Mesenchymal stem cell (in vitro differentiated cells and primary cell): ENCODE data around the gene NEK2.
"Not testable (repeated sequence)": the region's sequence is repeated elsewhere in the genome, so short reads cannot be mapped to it uniquely, and the experiment has no call there.

Experiments
- DNase-seq: peaks from one replicate; pipeline ENCODE4 v3.0.0-alpha.2; 2013
- H2AFZ ChIP-seq: one replicate; pipeline ENCODE4 v1.6.1; 2013; ENCODE audit warnings: low read depth, mild to moderate bottlenecking, control low read depth, inconsistent platforms, low read length, moderate library complexity
- H2AK5ac ChIP-seq: 2 replicates; pipeline ENCODE4 v1.6.1; 2013; ENCODE audit warnings: low read length, moderate library complexity, mild to moderate bottlenecking, inconsistent platforms; ENCODE audit not compliant: severe bottlenecking
- H2BK120ac ChIP-seq: one replicate; pipeline ENCODE4 v1.6.1; 2013; ENCODE audit warnings: low read depth, mild to moderate bottlenecking, inconsistent platforms, low read length, moderate library complexity
- H2BK12ac ChIP-seq, 2 experiments: one replicate each; pipeline ENCODE4 v1.6.1; 2013; ENCODE audit warnings: inconsistent platforms in 2 of 2, low read length in 2 of 2, mild to moderate bottlenecking in 2 of 2, moderate library complexity in 2 of 2, control low read depth in 1 of 2
- H2BK15ac ChIP-seq: one replicate; pipeline ENCODE4 v1.6.1; 2013; ENCODE audit warnings: mild to moderate bottlenecking, low read depth, inconsistent platforms; ENCODE audit not compliant: poor library complexity, severe bottlenecking
- H2BK5ac ChIP-seq: 2 replicates; pipeline ENCODE4 v1.6.1; 2013; ENCODE audit warnings: low read depth, mild to moderate bottlenecking, low read length, control low read depth, inconsistent platforms; ENCODE audit not compliant: poor library complexity, severe bottlenecking
- H3K14ac ChIP-seq, 2 experiments: one replicate each; pipeline ENCODE4 v1.6.1; 2013; ENCODE audit warnings: inconsistent platforms in 2 of 2, low read length in 2 of 2, control low read depth in 1 of 2, mild to moderate bottlenecking in 1 of 2, moderate library complexity in 1 of 2
- H3K18ac ChIP-seq, 2 experiments: one replicate each; pipeline ENCODE4 v1.6.1; 2013; ENCODE audit warnings: inconsistent platforms in 2 of 2, low read length in 2 of 2, control low read depth in 1 of 2, low read depth in 1 of 2, mild to moderate bottlenecking in 1 of 2
- H3K23ac ChIP-seq, 2 experiments: one replicate each; pipeline ENCODE4 v1.6.1; 2013; ENCODE audit warnings: inconsistent platforms in 2 of 2, low read length in 2 of 2, mild to moderate bottlenecking in 2 of 2, moderate library complexity in 2 of 2, control low read depth in 1 of 2
- H3K27ac ChIP-seq: 2 replicates; pipeline ENCODE4 v1.5.1; 2013; ENCODE audit warnings: mild to moderate bottlenecking, moderate library complexity, low read length, control low read depth, inconsistent platforms; ENCODE audit not compliant: poor library complexity, severe bottlenecking
- H3K27me3 ChIP-seq, 2 experiments: 2 replicates each; pipeline versions ENCODE4 v1.6.1 to v1.7.0; 2013; ENCODE audit warnings: low read length in 2 of 2, mild to moderate bottlenecking in 2 of 2, moderate library complexity in 2 of 2, control low read depth in 1 of 2, inconsistent platforms in 1 of 2; ENCODE audit not compliant: control insufficient read depth in 1 of 2, insufficient read depth in 1 of 2
- H3K36me3 ChIP-seq, 2 experiments: 2 replicates each; pipeline versions ENCODE4 v1.6.1 to v1.7.0; 2013; ENCODE audit warnings: low read length in 2 of 2, control low read depth in 1 of 2, inconsistent platforms in 1 of 2, low read depth in 1 of 2, mild to moderate bottlenecking in 1 of 2; ENCODE audit not compliant: insufficient read depth in 2 of 2, control insufficient read depth in 1 of 2
- H3K4ac ChIP-seq, 2 experiments: one replicate each; pipeline ENCODE4 v1.6.1; 2013; ENCODE audit warnings: inconsistent platforms in 2 of 2, low read length in 2 of 2, mild to moderate bottlenecking in 2 of 2, moderate library complexity in 2 of 2, control low read depth in 1 of 2, low read depth in 1 of 2
- H3K4me1 ChIP-seq: 2 replicates; pipeline ENCODE4 v1.6.1; 2013; ENCODE audit warnings: low read depth, low read length, control low read depth; ENCODE audit not compliant: control insufficient read depth, insufficient read depth
- H3K4me2 ChIP-seq: 2 replicates; pipeline ENCODE4 v1.6.1; 2013; ENCODE audit warnings: low read length, mild to moderate bottlenecking, inconsistent platforms; ENCODE audit not compliant: poor library complexity, severe bottlenecking
- H3K4me3 ChIP-seq, 2 experiments: 2 replicates each; pipeline versions ENCODE4 v1.5.1 to v1.7.0; 2013; ENCODE audit warnings: low read length in 2 of 2, mild to moderate bottlenecking in 2 of 2, control low read depth in 1 of 2, low read depth in 1 of 2; ENCODE audit not compliant: insufficient read depth in 1 of 2
- H3K79me1 ChIP-seq: replicated peaks from 2 replicates; pipeline ENCODE4 v1.6.1; 2013; ENCODE audit warnings: mild to moderate bottlenecking, control low read depth, low read length, inconsistent platforms; ENCODE audit not compliant: poor library complexity, severe bottlenecking
- H3K9ac ChIP-seq: 2 replicates; pipeline ENCODE4 v1.7.0; 2013; ENCODE audit warnings: mild to moderate bottlenecking, low read length, moderate library complexity
- H3K9me3 ChIP-seq: 2 replicates; pipeline ENCODE4 v1.7.0; 2013; ENCODE audit warnings: mild to moderate bottlenecking, low read length; ENCODE audit not compliant: control insufficient read depth
- H4K8ac ChIP-seq: one replicate; pipeline ENCODE4 v1.6.1; 2013; ENCODE audit warnings: inconsistent platforms, mild to moderate bottlenecking, low read length, moderate library complexity
- H4K91ac ChIP-seq: one replicate; pipeline ENCODE4 v1.6.1; 2013; ENCODE audit warnings: mild to moderate bottlenecking, low read length, inconsistent platforms
- WGBS: methylation state at CpG from one replicate; pipeline ENCODE4 v1.1.7; 2013; ENCODE audit warnings: mixed read lengths; 5-methylcytosine and 5-hydroxymethylcytosine counted together

Gene NEK2

GRCh38 chr1:211682186-211682585 is 6.8 kb upstream of the NEK2 start:
- H2BK5ac ChIP-seq, DNase-seq, H3K4ac ChIP-seq, H3K14ac ChIP-seq, H3K27ac ChIP-seq, H4K8ac ChIP-seq, H2BK15ac ChIP-seq, H3K9me3 ChIP-seq, H2BK120ac ChIP-seq, H2AFZ ChIP-seq, H3K4me3 ChIP-seq, H2BK12ac ChIP-seq, H3K79me1 ChIP-seq, H3K4me1 ChIP-seq, H3K36me3 ChIP-seq, H4K91ac ChIP-seq, H2AK5ac ChIP-seq, H3K9ac ChIP-seq, H3K4me2 ChIP-seq, H3K18ac ChIP-seq, H3K23ac ChIP-seq: not testable (repeated sequence)
- 88% methylated on average over 7 of the region's 7 CpGs for WGBS
- peaks cover 0 to 16% of the 10 kb centered on the region in 2 experiments for H3K27me3 ChIP-seq

DNA sequence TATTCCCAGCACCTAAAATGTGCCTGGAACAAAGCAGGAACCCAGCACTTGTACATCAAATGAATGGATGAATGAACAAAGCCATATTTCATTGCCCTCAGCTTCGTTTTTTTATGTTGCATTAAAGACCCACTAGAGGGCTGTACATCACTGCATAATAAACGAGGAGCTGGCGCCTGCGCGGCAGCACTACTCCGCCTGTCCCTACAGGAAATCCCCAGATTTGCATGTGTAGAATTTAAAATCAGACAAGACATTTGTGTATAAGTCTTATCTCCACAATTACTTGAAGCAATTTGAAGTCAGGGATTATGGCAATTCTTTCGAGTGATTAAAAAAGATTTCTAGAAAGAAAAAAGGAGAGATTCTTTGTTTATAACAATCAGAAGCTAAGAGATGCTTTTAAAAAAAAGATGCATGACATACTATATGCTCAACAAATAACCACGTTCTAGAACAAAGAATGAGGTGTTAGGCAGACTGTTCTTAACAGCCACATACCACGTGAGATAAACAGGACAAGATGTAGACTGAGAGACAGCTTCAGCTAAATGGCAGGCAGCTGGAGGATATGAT is 5.4 kb upstream of the NEK2 start:
- no peak overlapping the region for H2BK120ac ChIP-seq
- no peak overlapping the region for H3K14ac ChIP-seq
- no peaks in the 10 kb centered on the region for H3K9me3 ChIP-seq
- H3K4me2 ChIP-seq, result no peak overlapping the region
- H3K9ac ChIP-seq, result peak overlapping the region; percentile 44
- H2AK5ac ChIP-seq, result no peak overlapping the region
- DNase-seq, result peak; percentile 90
- peaks cover 0 to 14% of the 10 kb centered on the region in 2 experiments for H3K27me3 ChIP-seq
- no peaks in the 10 kb centered on the region for H3K79me1 ChIP-seq
- H3K4me1 ChIP-seq, result peaks cover 2% of the 10 kb centered on the region
- no peak overlapping the region for H3K18ac ChIP-seq
- H3K23ac ChIP-seq, result no peak overlapping the region
- 0% methylated on average over 5 of the region's 9 CpGs for WGBS
- no peak overlapping the region for H2BK15ac ChIP-seq
- H4K8ac ChIP-seq, result peak overlapping the region; percentile 50
- H2BK5ac ChIP-seq, result no peak overlapping the region
- no peak overlapping the region for H3K4ac ChIP-seq
- H2BK12ac ChIP-seq, result no peak overlapping the region
- H3K4me3 ChIP-seq, result no peak overlapping the region
- H3K27ac ChIP-seq, result no peak overlapping the region
- no peak overlapping the region for H2AFZ ChIP-seq
- H4K91ac ChIP-seq, result no peak overlapping the region
- H3K36me3 ChIP-seq, result no peaks in the 10 kb centered on the region

- no peak for DNase-seq
- 88% methylated on average over 6 of the region's 6 CpGs for WGBS
- peaks cover 5% of the 10 kb centered on the region for H3K4me1 ChIP-seq
- H2BK12ac ChIP-seq, result no peak overlapping the region
- no peak overlapping the region for H3K9ac ChIP-seq
- no peak overlapping the region for H3K27ac ChIP-seq
- no peaks in the 10 kb centered on the region for H3K27me3 ChIP-seq
- H4K91ac ChIP-seq, result no peak overlapping the region
- H2AK5ac ChIP-seq, result no peak overlapping the region
- H3K36me3 ChIP-seq, result no peaks in the 10 kb centered on the region
- no peaks in the 10 kb centered on the region for H3K9me3 ChIP-seq
- no peak overlapping the region for H2BK120ac ChIP-seq
- no peak overlapping the region for H3K23ac ChIP-seq
- H3K4me3 ChIP-seq, result no peak overlapping the region
- H3K4ac ChIP-seq, result no peak overlapping the region
- H3K79me1 ChIP-seq, result peaks cover 13% of the 10 kb centered on the region
- H2AFZ ChIP-seq, result no peak overlapping the region
- H3K18ac ChIP-seq, result no peak overlapping the region
- no peak overlapping the region for H4K8ac ChIP-seq
- no peak overlapping the region for H2BK5ac ChIP-seq
- no peak overlapping the region for H3K4me2 ChIP-seq
- H2BK15ac ChIP-seq, result no peak overlapping the region
- H3K14ac ChIP-seq, result no peak overlapping the region
These were observed 2.2 kb upstream of the NEK2 start for GRCh38 chr1:211677659-211678058.

GRCh38 chr1:211676761-211677160 is 1.3 kb upstream of the NEK2 start:
- no peak overlapping the region for H3K4me2 ChIP-seq
- H3K23ac ChIP-seq, result no peak overlapping the region
- no peak overlapping the region for H3K18ac ChIP-seq
- H4K91ac ChIP-seq, result no peak overlapping the region
- no peaks in the 10 kb centered on the region for H3K36me3 ChIP-seq
- H2AK5ac ChIP-seq, result no peak overlapping the region
- no peak overlapping the region for H3K27ac ChIP-seq
- H2BK15ac ChIP-seq, result no peak overlapping the region
- peaks cover 13% of the 10 kb centered on the region for H3K79me1 ChIP-seq
- DNase-seq, result no peak
- no peak overlapping the region for H3K9ac ChIP-seq
- peaks cover 5% of the 10 kb centered on the region for H3K4me1 ChIP-seq
- no peaks in the 10 kb centered on the region for H3K9me3 ChIP-seq
- H3K27me3 ChIP-seq, result no peaks in the 10 kb centered on the region
- H2AFZ ChIP-seq, result no peak overlapping the region
- H2BK120ac ChIP-seq, result no peak overlapping the region
- no peak overlapping the region for H3K4ac ChIP-seq
- H4K8ac ChIP-seq, result no peak overlapping the region
- H2BK5ac ChIP-seq, result no peak overlapping the region
- H3K4me3 ChIP-seq, result no peak overlapping the region
- H3K14ac ChIP-seq, result no peak overlapping the region
- no peak overlapping the region for H2BK12ac ChIP-seq
